HFFc6 (cell line): ENCODE results near the gene OPRD1. TPM values are rescaled to one million over a fixed set of nuclear protein-coding genes. Genes with fewer than 3 reads are reported as not detected.
A peak's percentile ranks its signal among the peaks of the same experiment; 100 is the strongest.

Source experiments
- DNase-seq: peaks from one replicate; pipeline ENCODE4 v3.0.0-alpha.2; 2018
- H3K27ac Mint-ChIP-seq: 2 replicates; pipeline ENCODE4 v1.8.0; 2020; ENCODE audit warnings: mild to moderate bottlenecking, mixed read lengths
- H3K27me3 Mint-ChIP-seq: 2 replicates; pipeline ENCODE4 v1.8.0; 2021; ENCODE audit warnings: mild to moderate bottlenecking, moderate library complexity, mixed read lengths; ENCODE audit not compliant: insufficient read depth
- H3K36me3 Mint-ChIP-seq: 2 replicates; pipeline ENCODE4 v1.8.0; 2021; ENCODE audit warnings: low read depth, mixed read lengths
- H3K4me1 Mint-ChIP-seq: 2 replicates; pipeline ENCODE4 v1.8.0; 2020; ENCODE audit warnings: low read depth, mixed read lengths
- H3K4me3 Mint-ChIP-seq: 2 replicates; pipeline ENCODE4 v1.8.0; 2020; ENCODE audit warnings: mild to moderate bottlenecking, moderate library complexity, mixed read lengths
- H3K9me3 Mint-ChIP-seq: 2 replicates; pipeline ENCODE4 v1.8.0; 2020; ENCODE audit warnings: mild to moderate bottlenecking, mixed read lengths
- total RNA-seq, 6 experiments: library from RNA; stranded (reverse); fragmentation: NEBNext Ultra II Directional; extraction: Animal tissue kit (Norgen Biotek cat#: 25700); gene quantifications; 2 replicates in 1 of 6; 3 replicates in 5 of 6; pipeline ENCODE4 v1.2.3, GENCODE V29; 2021
- TF ChIP-seq, protein P1 (sequence below): fragments of 200-600 bp; sonication (generic); IDR thresholded peaks from 2 replicates; pipeline ENCODE4 v1.5.0; 2021; ENCODE audit warnings: antibody characterized with exemption, mild to moderate bottlenecking

The OPRD1 gene
- total RNA-seq, 6 experiments from 2014 or later: not detected

DNA sequence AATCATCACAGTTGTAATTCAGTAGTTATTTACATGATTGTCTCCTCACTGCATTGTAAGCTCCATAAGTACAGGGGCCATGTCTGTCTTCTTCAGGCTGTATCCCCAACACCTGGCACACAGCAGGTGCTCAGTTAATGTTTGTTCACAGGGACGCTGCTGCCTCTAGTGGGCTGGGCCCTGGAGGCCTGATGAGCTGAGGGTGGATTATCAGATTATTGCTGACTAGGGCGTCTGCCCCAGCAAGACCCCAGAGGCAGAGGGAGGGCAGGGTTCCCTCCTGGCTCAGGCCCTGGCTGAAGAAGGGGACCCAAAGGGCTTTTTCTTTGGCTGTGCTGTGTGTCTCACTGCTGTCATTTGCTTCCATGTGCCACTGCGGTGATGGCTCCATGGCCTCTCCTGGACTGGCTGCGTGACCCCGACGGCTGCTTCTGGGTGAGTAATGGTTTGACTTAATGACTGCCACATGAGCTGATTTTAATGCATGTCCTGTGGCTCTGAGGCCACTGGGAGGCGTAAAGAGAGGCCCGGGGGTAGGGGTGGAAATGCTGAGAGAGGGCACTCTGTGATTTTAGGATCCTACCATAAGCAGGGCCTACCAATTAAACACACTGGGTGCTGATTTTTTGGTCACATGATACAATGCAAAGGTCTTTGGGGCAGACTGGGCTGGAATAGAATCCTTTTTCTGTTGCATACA, 81.6 kb downstream of the OPRD1 start:
- H3K27me3 Mint-ChIP-seq: peaks cover 8% of the 10 kb centered on the region; the same call in 1 of the 2 replicates
- H3K36me3 Mint-ChIP-seq: no peaks in the 10 kb centered on the region
- H3K27ac Mint-ChIP-seq: peak overlapping the region; percentile 63
- TF ChIP-seq, protein P1, sequence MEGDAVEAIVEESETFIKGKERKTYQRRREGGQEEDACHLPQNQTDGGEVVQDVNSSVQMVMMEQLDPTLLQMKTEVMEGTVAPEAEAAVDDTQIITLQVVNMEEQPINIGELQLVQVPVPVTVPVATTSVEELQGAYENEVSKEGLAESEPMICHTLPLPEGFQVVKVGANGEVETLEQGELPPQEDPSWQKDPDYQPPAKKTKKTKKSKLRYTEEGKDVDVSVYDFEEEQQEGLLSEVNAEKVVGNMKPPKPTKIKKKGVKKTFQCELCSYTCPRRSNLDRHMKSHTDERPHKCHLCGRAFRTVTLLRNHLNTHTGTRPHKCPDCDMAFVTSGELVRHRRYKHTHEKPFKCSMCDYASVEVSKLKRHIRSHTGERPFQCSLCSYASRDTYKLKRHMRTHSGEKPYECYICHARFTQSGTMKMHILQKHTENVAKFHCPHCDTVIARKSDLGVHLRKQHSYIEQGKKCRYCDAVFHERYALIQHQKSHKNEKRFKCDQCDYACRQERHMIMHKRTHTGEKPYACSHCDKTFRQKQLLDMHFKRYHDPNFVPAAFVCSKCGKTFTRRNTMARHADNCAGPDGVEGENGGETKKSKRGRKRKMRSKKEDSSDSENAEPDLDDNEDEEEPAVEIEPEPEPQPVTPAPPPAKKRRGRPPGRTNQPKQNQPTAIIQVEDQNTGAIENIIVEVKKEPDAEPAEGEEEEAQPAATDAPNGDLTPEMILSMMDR: peak; percentile 79
- H3K9me3 Mint-ChIP-seq: no peaks in the 10 kb centered on the region
- no peak overlapping the region for H3K4me3 Mint-ChIP-seq
- peaks cover 9% of the 10 kb centered on the region for H3K4me1 Mint-ChIP-seq
- peak; percentile 78 for DNase-seq

DNA sequence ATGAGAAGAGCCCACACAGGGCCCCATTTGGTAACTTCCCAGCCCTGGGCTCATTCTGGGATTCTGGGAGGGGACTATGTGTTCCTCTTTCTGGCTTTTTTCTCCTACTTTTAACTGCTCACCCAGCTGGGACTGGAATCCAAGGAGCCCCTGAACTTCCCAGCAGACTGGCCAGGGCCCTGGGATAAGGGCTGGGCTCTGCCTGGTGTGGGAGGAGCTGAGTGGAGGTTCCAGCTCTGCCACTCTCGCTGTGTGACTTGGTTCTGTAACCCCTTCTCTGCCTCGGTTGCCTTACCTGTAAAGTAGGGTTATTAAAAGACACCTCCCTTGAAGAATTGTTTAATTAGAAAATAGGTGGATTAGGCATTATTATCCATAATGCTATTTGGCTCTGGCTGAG, 82.8 kb downstream of the OPRD1 start:
- H3K27ac Mint-ChIP-seq: no peak overlapping the region
- no peak overlapping the region for H3K4me3 Mint-ChIP-seq
- peaks cover 4% of the 10 kb centered on the region; the same call in 1 of the 2 replicates for H3K27me3 Mint-ChIP-seq
- DNase-seq: no peak
- no peaks in the 10 kb centered on the region for H3K9me3 Mint-ChIP-seq
- TF ChIP-seq, protein P1: no peak
- peaks cover 9% of the 10 kb centered on the region for H3K4me1 Mint-ChIP-seq
- no peaks in the 10 kb centered on the region for H3K36me3 Mint-ChIP-seq

DNA sequence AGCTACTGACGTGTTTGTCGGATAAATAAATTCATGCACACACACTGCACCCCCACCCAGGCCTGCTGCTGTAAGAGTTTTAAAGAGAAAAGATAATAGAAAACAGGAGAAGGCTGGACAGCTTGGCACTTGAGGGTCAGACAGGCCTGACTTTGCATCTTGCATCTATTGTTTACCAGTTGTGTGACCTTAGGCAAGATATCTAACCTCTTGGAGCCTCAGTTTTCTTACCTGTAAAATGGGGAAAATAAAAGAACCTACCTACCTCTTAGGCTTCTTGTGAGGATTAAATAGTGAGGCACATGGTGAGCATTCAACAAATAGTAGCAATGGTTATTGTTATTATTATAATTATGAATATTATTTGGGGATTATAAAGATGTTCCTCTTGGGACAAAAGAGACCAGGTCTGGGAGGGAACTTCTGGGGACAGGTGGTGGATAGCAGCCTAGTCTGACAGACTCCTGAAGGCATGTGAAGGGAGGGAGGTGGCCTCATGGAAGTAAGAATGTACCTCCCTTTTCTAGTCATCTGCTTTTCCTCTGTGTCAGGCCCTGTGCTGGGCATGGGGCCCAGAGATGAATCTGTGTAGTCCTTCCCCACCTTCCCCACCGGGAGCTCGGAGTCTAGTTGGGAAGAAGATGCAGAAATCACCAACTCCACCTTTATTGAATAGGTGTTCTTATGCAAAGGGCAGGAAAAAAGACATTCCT, 84.1 kb downstream of the OPRD1 start:
- Mint-ChIP-seq H3K27me3 (peaks cover 8% of the 10 kb centered on the region), H3K4me3 (no peak overlapping the region), H3K4me1 (peaks cover 9% of the 10 kb centered on the region), H3K27ac (no peak overlapping the region), H3K9me3 (no peaks in the 10 kb centered on the region), H3K36me3 (no peaks in the 10 kb centered on the region)
- TF ChIP-seq, protein P1: no peak
- no peak for DNase-seq

DNA sequence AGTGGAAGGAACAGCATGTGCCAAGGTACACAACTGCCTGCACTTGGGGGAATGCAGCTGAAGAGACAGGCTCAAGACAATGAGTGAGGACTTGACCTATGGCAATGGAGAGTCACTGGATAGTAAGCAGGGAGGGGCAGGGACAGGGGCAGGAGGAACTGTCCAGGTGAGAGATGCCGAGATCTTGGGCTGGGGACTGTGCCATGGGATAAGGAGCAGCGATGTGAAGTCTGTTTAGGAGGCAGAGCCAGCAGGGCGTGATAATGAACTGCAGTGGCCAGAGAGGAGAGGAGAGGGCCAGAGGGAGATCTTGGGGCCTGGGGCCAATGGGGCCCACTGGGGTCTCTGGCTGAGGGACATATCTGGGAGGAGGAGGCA, 84.6 kb downstream of the OPRD1 start:
- Mint-ChIP-seq H3K9me3 (no peaks in the 10 kb centered on the region), H3K4me1 (peaks cover 9% of the 10 kb centered on the region), H3K27me3 (peaks cover 8% of the 10 kb centered on the region), H3K36me3 (no peaks in the 10 kb centered on the region), H3K27ac (no peak overlapping the region), H3K4me3 (no peak overlapping the region)
- TF ChIP-seq, protein P1: no peak
- DNase-seq: no peak

DNA sequence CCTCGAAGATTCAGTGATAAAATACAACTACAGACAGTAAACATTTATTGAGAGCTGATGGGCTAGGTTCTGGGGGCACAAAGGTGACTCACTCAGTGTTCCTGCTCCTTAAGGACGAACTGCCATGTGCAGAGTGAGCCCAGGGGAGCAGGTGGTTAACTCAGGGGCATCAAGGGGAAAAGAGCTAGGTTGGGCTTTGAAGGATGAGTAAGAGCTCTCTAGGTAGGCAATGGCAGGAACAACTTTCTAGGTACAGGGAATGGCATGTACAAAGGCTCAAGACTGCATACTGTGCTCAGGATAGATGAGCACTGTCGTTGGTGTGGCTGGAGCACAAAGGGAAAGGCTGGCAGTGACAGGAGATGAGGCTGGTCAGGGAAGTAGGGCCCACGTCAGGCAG, 85.8 kb downstream of the OPRD1 start:
- no peak overlapping the region for H3K27ac Mint-ChIP-seq
- DNase-seq: no peak
- peaks cover 9% of the 10 kb centered on the region for H3K4me1 Mint-ChIP-seq
- no peaks in the 10 kb centered on the region for H3K9me3 Mint-ChIP-seq
- peaks cover 8% of the 10 kb centered on the region for H3K27me3 Mint-ChIP-seq
- TF ChIP-seq, protein P1: no peak
- no peaks in the 10 kb centered on the region for H3K36me3 Mint-ChIP-seq
- H3K4me3 Mint-ChIP-seq: no peak overlapping the region
